Activated CD8-positive, alpha-beta memory T cell treated with anti-CD3 and anti-CD28 coated beads, Interleukin-2, amount 10 ng/mL, durations not matched to agents 7 days and 5 days (primary cell): ENCODE data around the gene USP22. TPM values are rescaled to one million over a fixed set of nuclear protein-coding genes. Genes with fewer than 3 reads are reported as not detected.
"Not testable (repeated sequence)": the region's sequence is repeated elsewhere in the genome, so short reads cannot be mapped to it uniquely, and the experiment has no call there.

Experiments used
- ATAC-seq: fragments of 150-1000 bp; cut with Tn5 transposase; one replicate; pipeline ENCODE4 v1.10.0; 2021; ENCODE audit warnings: moderate library complexity
- CTCF ChIA-PET: fragments of 350-600 bp; sonication (Branson Sonifier 250); formaldehyde crosslinking; loops from one replicate; lab custom pipeline; 2021; ENCODE audit warnings: antibody characterized with exemption; lab: Charles Lee
- DNase-seq: peaks from one replicate; pipeline ENCODE4 v3.0.0-alpha.2; 2020
- H3K27ac Mint-ChIP-seq: one replicate; pipeline ENCODE4 v1.8.0; 2021; ENCODE audit warnings: mild to moderate bottlenecking, mixed read lengths
- H3K27me3 Mint-ChIP-seq: one replicate; pipeline ENCODE4 v1.8.0; 2021; ENCODE audit warnings: mixed read lengths
- H3K36me3 Mint-ChIP-seq: one replicate; pipeline ENCODE4 v1.8.0; 2021; ENCODE audit warnings: mild to moderate bottlenecking, mixed read lengths
- H3K4me1 Mint-ChIP-seq: one replicate; pipeline ENCODE4 v1.8.0; 2021; ENCODE audit warnings: mixed read lengths
- H3K4me3 Mint-ChIP-seq: one replicate; pipeline ENCODE4 v1.8.0; 2021; ENCODE audit warnings: mild to moderate bottlenecking, moderate library complexity, mixed read lengths
- H3K9me3 Mint-ChIP-seq: one replicate; pipeline ENCODE4 v1.8.0; 2022; ENCODE audit warnings: low read depth, mixed read lengths
- total RNA-seq, 2 experiments: library from RNA; stranded (reverse); gene quantifications; one replicate each; pipeline ENCODE4 v1.2.3, GENCODE V29; 2021

USP22 gene
- total RNA-seq, 2 experiments from 2014 or later: 120 to 180 TPM

- H3K36me3 Mint-ChIP-seq, H3K4me3 Mint-ChIP-seq, DNase-seq, H3K9me3 Mint-ChIP-seq, H3K27ac Mint-ChIP-seq, ATAC-seq, H3K4me1 Mint-ChIP-seq: not testable (repeated sequence)
- CTCF ChIA-PET: interaction anchor here (0.6 kb wide), 1 partner anchor 45 kb away, joined by 3 read pairs; no protein-coding TSS in a partner anchor
- H3K27me3 Mint-ChIP-seq: peaks cover 15% of the 10 kb centered on the region
Measured at GRCh38 chr17:20979007-20979791, 63.6 kb downstream of the USP22 start.

- H3K27ac Mint-ChIP-seq, H3K36me3 Mint-ChIP-seq, H3K4me3 Mint-ChIP-seq, ATAC-seq, H3K9me3 Mint-ChIP-seq, H3K4me1 Mint-ChIP-seq, DNase-seq, CTCF ChIA-PET: not testable (repeated sequence)
- peaks cover 17% of the 10 kb centered on the region for H3K27me3 Mint-ChIP-seq
Measured at GRCh38 chr17:20977609-20978253, 65.1 kb downstream of the USP22 start.

- H3K36me3 Mint-ChIP-seq: no peaks in the 10 kb centered on the region
- H3K27me3 Mint-ChIP-seq: peaks cover 24% of the 10 kb centered on the region
- no peaks in the 10 kb centered on the region for H3K9me3 Mint-ChIP-seq
- H3K4me1 Mint-ChIP-seq: peaks cover 4% of the 10 kb centered on the region
- no peak for ATAC-seq
- DNase-seq: no peak
- CTCF ChIA-PET: no interaction called here
- no peak overlapping the region for H3K4me3 Mint-ChIP-seq
- no peak overlapping the region for H3K27ac Mint-ChIP-seq
Measured at GRCh38 chr17:20975566-20975965, 67.2 kb downstream of the USP22 start.

GRCh38 chr17:20970329-20970728 is 72.5 kb downstream of the USP22 start:
- no peak for DNase-seq
- Mint-ChIP-seq H3K4me3 (no peak overlapping the region), H3K36me3 (no peaks in the 10 kb centered on the region), H3K27ac (no peak overlapping the region), H3K4me1 (peaks cover 8% of the 10 kb centered on the region), H3K27me3 (peaks cover 22% of the 10 kb centered on the region), H3K9me3 (no peaks in the 10 kb centered on the region)
- CTCF ChIA-PET: no interaction called here
- no peak for ATAC-seq

GRCh38 chr17:20968913-20969616 is 73.7 kb downstream of the USP22 start:
- no peaks in the 10 kb centered on the region for H3K9me3 Mint-ChIP-seq
- H3K4me3 Mint-ChIP-seq: no peak overlapping the region
- ATAC-seq: no peak
- no peaks in the 10 kb centered on the region for H3K36me3 Mint-ChIP-seq
- DNase-seq: no peak
- CTCF ChIA-PET: no interaction called here
- H3K4me1 Mint-ChIP-seq: peaks cover 8% of the 10 kb centered on the region
- H3K27ac Mint-ChIP-seq: no peak overlapping the region
- peaks cover 25% of the 10 kb centered on the region for H3K27me3 Mint-ChIP-seq

GRCh38 chr17:20967776-20968175 is 75.0 kb downstream of the USP22 start:
- DNase-seq (no peak), ATAC-seq (no peak)
- H3K27me3 Mint-ChIP-seq: peaks cover 26% of the 10 kb centered on the region
- no peak overlapping the region for H3K27ac Mint-ChIP-seq
- H3K9me3 Mint-ChIP-seq: no peaks in the 10 kb centered on the region
- H3K4me1 Mint-ChIP-seq: peaks cover 8% of the 10 kb centered on the region
- no peaks in the 10 kb centered on the region for H3K36me3 Mint-ChIP-seq
- H3K4me3 Mint-ChIP-seq: no peak overlapping the region
- CTCF ChIA-PET: no interaction called here

- DNase-seq: no peak
- Mint-ChIP-seq H3K4me3 (no peak overlapping the region), H3K9me3 (no peaks in the 10 kb centered on the region), H3K4me1 (peaks cover 8% of the 10 kb centered on the region), H3K27me3 (peaks cover 30% of the 10 kb centered on the region), H3K27ac (no peak overlapping the region), H3K36me3 (no peaks in the 10 kb centered on the region)
- CTCF ChIA-PET: no interaction called here
- no peak for ATAC-seq
Measured at GRCh38 chr17:20966870-20967269, 75.9 kb downstream of the USP22 start.

- ATAC-seq (no peak), DNase-seq (no peak)
- Mint-ChIP-seq H3K4me3 (no peak overlapping the region), H3K27ac (no peak overlapping the region), H3K9me3 (no peaks in the 10 kb centered on the region), H3K4me1 (peaks cover 3% of the 10 kb centered on the region), H3K36me3 (no peaks in the 10 kb centered on the region), H3K27me3 (peaks cover 28% of the 10 kb centered on the region)
- CTCF ChIA-PET: no interaction called here
Measured at GRCh38 chr17:20965492-20965891, 77.3 kb downstream of the USP22 start.

- peaks cover 53% of the 10 kb centered on the region for H3K27me3 Mint-ChIP-seq
- ATAC-seq: no peak
- no peaks in the 10 kb centered on the region for H3K4me1 Mint-ChIP-seq
- no peak overlapping the region for H3K27ac Mint-ChIP-seq
- H3K36me3 Mint-ChIP-seq: no peaks in the 10 kb centered on the region
- no peak for DNase-seq
- CTCF ChIA-PET: no interaction called here
- no peak overlapping the region for H3K4me3 Mint-ChIP-seq
- no peaks in the 10 kb centered on the region for H3K9me3 Mint-ChIP-seq
Measured at GRCh38 chr17:20961586-20961985, 81.2 kb downstream of the USP22 start.

GRCh38 chr17:20960871-20961270 is 81.9 kb downstream of the USP22 start:
- Mint-ChIP-seq H3K9me3 (no peaks in the 10 kb centered on the region), H3K4me3 (no peak overlapping the region), H3K36me3 (no peaks in the 10 kb centered on the region), H3K27me3 (peaks cover 57% of the 10 kb centered on the region), H3K4me1 (no peaks in the 10 kb centered on the region), H3K27ac (no peak overlapping the region)
- DNase-seq: no peak
- CTCF ChIA-PET: no interaction called here
- no peak for ATAC-seq

- no peak overlapping the region for H3K4me3 Mint-ChIP-seq
- peaks cover 50% of the 10 kb centered on the region for H3K27me3 Mint-ChIP-seq
- DNase-seq (no peak), ATAC-seq (no peak)
- no peaks in the 10 kb centered on the region for H3K9me3 Mint-ChIP-seq
- no peaks in the 10 kb centered on the region for H3K36me3 Mint-ChIP-seq
- H3K4me1 Mint-ChIP-seq: no peaks in the 10 kb centered on the region
- H3K27ac Mint-ChIP-seq: no peak overlapping the region
- CTCF ChIA-PET: interaction anchor here (2.0 kb wide), 1 partner anchor 38 kb away, joined by 8 read pairs; no protein-coding TSS in a partner anchor
Measured at GRCh38 chr17:20955427-20956323, 87.1 kb downstream of the USP22 start.

GRCh38 chr17:20954794-20955193 is 88.0 kb downstream of the USP22 start:
- H3K9me3 Mint-ChIP-seq: no peaks in the 10 kb centered on the region
- H3K4me3 Mint-ChIP-seq: no peak overlapping the region
- H3K36me3 Mint-ChIP-seq: no peaks in the 10 kb centered on the region
- H3K27ac Mint-ChIP-seq: no peak overlapping the region
- H3K4me1 Mint-ChIP-seq: no peaks in the 10 kb centered on the region
- CTCF ChIA-PET: no interaction called here
- DNase-seq (no peak), ATAC-seq (no peak)
- H3K27me3 Mint-ChIP-seq: peaks cover 50% of the 10 kb centered on the region

GRCh38 chr17:20952183-20952582 is 90.6 kb downstream of the USP22 start:
- H3K27ac Mint-ChIP-seq: no peak overlapping the region
- peaks cover 32% of the 10 kb centered on the region for H3K27me3 Mint-ChIP-seq
- no peaks in the 10 kb centered on the region for H3K4me1 Mint-ChIP-seq
- CTCF ChIA-PET: no interaction called here
- ATAC-seq: no peak
- H3K9me3 Mint-ChIP-seq: no peaks in the 10 kb centered on the region
- no peak for DNase-seq
- H3K36me3 Mint-ChIP-seq: no peaks in the 10 kb centered on the region
- no peak overlapping the region for H3K4me3 Mint-ChIP-seq
